GM12874 (cell line): Measurements from ENCODE around the gene PTDSS2.

Experiments used
- TF ChIP-seq, protein P1 (sequence below): IDR thresholded peaks from 2 replicates; pipeline ENCODE4 v1.5.1; 2011; ENCODE audit warnings: low read depth, mild to moderate bottlenecking, control low read depth, low read length, moderate library complexity; ENCODE audit not compliant: insufficient read depth

Gene PTDSS2

GRCh38 chr11:501001-501682 lies 51.1 kb downstream of the PTDSS2 start:
- TF ChIP-seq, protein P1, sequence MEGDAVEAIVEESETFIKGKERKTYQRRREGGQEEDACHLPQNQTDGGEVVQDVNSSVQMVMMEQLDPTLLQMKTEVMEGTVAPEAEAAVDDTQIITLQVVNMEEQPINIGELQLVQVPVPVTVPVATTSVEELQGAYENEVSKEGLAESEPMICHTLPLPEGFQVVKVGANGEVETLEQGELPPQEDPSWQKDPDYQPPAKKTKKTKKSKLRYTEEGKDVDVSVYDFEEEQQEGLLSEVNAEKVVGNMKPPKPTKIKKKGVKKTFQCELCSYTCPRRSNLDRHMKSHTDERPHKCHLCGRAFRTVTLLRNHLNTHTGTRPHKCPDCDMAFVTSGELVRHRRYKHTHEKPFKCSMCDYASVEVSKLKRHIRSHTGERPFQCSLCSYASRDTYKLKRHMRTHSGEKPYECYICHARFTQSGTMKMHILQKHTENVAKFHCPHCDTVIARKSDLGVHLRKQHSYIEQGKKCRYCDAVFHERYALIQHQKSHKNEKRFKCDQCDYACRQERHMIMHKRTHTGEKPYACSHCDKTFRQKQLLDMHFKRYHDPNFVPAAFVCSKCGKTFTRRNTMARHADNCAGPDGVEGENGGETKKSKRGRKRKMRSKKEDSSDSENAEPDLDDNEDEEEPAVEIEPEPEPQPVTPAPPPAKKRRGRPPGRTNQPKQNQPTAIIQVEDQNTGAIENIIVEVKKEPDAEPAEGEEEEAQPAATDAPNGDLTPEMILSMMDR = no peak

DNA sequence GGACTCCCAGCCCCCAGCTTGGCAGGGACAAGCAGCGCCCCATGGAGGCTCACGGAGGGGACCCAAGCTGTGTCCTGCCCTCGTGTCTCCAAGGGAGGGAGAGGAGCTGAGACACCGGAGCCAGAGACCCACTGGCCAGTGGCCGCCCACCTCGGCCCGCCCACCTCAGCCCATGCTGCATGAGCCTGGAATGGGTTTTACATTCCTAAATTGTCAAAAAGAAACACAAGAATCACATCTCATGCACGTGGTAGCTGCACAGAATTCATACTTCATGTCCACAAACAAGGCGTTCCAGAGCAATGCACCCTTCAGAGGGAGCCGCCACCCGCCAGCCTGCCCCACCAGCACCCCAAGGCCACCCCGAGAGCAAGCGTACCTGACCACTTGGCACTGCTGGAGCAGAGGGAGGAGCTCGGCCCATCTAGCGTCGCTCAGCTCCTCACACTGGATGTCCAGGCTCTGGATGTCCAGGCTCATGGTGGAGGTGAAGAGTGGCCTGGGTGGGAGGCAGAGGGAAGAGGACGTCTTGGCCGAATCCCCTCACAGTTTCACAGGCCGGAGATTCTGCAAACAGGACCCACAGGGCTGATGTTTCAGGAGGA lies 51.7 kb downstream of the PTDSS2 start:
- TF ChIP-seq, protein P1 = no peak

- TF ChIP-seq, protein P1 = no peak
Observed at GRCh38 chr11:502288-503178, 52.5 kb downstream of the PTDSS2 start.

DNA sequence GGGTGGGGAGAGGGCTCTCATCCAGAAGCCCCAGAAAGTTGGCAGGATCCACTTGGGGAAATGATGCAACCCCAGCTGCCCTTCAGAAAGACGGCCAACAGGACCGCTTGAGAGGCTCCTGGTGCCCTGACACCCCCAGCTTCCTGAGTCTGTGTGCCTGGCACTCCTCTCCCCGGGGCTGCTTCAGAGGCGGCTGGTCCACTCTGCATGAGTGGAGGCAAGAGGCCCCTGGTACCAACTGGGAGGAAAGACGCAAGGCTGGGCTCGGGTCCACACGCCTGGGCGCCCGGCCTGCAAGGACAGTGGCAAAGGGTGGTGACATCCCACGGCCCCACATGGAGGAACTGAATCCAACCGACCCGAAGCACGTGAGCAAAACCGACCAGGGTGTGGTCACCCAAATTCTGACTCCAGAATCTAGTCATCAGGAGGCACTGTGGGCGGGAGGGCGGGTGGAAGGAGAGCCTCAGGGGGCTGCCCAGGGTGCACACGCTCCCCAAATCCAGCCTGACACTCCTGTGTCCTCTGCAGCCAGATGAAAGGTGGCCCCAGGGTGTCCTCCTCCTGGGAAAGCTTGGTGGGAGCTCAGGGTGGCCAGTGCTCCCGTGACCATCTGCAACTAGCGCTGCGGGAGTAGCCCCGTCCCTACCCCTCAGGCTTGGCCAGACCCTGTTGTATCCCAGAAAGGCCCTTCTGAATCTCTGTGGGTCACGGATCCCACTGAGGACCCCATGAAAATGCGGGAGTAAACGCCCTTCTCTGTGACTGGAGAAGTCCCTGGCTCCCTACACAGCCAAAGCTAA lies 53.3 kb downstream of the PTDSS2 start:
- TF ChIP-seq, protein P1 = no peak

DNA sequence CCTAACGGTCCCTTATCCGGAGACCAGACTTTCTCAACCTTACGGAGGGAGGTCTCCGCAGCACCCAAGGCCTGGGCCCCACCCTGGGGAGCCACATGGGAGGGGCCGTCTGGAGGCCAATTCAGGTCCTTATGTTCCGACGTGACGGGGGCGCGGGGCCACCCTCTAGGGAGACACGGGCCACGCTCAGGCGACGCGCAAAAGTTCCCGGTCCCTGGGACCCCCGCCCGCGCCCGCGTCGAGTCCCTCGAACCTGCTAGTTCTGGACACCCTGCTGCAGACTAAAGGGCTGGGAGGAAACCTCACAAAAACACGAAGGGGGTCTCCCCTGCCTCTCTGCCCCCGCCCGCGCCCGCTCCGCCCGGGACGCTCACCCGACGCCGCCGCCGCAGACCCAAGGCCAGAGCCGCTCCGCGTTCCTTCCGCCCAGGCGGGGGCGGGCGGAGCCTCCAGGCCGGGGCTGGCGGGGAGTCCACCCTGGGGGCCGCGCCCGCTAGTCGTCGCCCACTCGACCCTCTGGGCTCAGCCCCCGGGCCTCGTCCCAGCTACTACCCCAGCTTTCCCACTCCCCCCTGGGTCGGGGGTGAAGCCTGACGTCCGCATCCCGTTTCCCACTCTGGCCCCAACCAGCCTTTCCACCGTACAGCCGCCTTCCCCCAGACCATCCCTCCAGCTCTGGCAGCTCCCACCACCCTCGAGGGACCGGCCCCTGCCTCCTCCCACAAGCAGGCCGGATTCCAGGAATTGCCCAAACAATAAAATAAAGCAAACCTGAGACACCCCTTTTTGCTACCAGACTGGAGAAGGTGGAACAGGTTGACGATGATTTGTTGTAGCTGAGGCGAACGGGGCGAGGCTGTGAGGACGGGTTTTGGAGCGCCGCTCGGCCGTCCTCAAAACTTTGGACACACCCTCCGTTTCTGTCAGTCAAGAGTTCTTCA lies 54.2 kb downstream of the PTDSS2 start:
- TF ChIP-seq, protein P1 = no peak

- TF ChIP-seq, protein P1 = no peak
Observed at GRCh38 chr11:504994-505344, 54.9 kb downstream of the PTDSS2 start.
